Peyer's patch (tissue), 4 donors: ENCODE data around the gene TSR2.

Experiments used
- CTCF ChIP-seq, 6 experiments: fragments of 450-650 bp in 4 of 6; fragments of 200-600 bp in 2 of 6; sonication (generic) in 1 of 6; IDR thresholded peaks; one replicate each; pipeline ENCODE4 v1.5.1; 2017 to 2019; ENCODE audit warnings: antibody characterized with exemption in 6 of 6, mild to moderate bottlenecking in 3 of 6, moderate library complexity in 1 of 6
- POLR2A ChIP-seq, 2 donors: fragments of 450-650 bp; IDR thresholded peaks; one replicate each; pipeline ENCODE4 v1.5.1; 2017; ENCODE audit warnings: antibody characterized with exemption in 2 of 2, mild to moderate bottlenecking in 2 of 2, moderate library complexity in 2 of 2

GRCh38 chrX:54483946-54484345 lies 43.7 kb downstream of the TSR2 start:
- TF ChIP-seq CTCF (IDR thresholded peaks at IDR 0.05) (no peak), POLR2A (IDR thresholded peaks at IDR 0.05) (no peak)
